ENCODE measurements around the gene COMMD1. TPM values are rescaled to one million over a fixed set of nuclear protein-coding genes. Genes with fewer than 3 reads are reported as not detected.

Gene COMMD1
- total RNA-seq, 1 experiment from 2014 or later, result 31.7 TPM

DNA sequence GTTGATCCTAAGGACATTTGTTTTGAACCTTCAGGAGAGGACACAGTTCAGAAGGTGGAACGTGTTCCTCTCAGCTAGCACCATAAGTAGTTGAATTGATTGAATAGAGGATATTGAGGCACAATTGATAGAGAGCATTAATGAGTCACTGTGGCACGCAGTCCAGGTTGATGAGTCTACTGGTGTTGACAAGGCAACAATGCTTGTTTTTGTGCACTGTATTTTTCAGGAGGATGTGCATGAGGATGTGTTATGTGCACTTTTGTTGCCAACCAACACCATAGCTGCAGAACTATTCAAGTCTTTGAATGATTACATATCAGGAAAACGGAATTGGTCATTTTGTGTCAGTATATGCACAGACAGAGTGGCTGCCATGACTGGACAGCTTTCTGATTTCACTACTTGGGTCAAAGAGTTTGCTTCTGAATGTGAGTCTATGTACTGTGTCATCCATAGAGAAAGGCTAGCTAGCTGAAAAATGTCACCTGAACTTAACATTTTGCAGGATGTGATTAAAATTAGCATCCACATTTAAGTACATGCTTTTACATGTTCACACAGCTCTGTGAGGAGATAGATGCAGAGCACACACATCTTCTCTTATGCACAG lies 150.4 kb downstream of the COMMD1 start:
- intact Hi-C loops (cut with micrococcal nuclease), result no loop called here
- no TSS peak for BruUV-seq (replicated peaks)
- no peaks in the 10 kb centered on the region for H3F3A ChIP-seq (ENCODE audit: low read length, unreplicated experiment)
- H3K36me3 ChIP-seq (ENCODE audit: low read depth, low read length), result no peaks in the 10 kb centered on the region
- H3K4me3 ChIP-seq (ENCODE audit: low read length), result no peak overlapping the region
- DNase-seq, result no peak
- no peak overlapping the region for H3K4me2 ChIP-seq (ENCODE audit: low read length)
- no peaks in the 10 kb centered on the region for H3K9me3 ChIP-seq (ENCODE audit: low read length)
- CTCF ChIA-PET, result no interaction called here
- H3K79me2 ChIP-seq (ENCODE audit: low read length), result no peaks in the 10 kb centered on the region
- no peaks in the 10 kb centered on the region for H3K9me2 ChIP-seq (replicated peaks; ENCODE audit: low read length)
- H3K9ac ChIP-seq (ENCODE audit: low read length), result no peak overlapping the region
- no peaks in the 10 kb centered on the region for H3K4me1 ChIP-seq (ENCODE audit: insufficient read depth, low read length)
- no peak for ATAC-seq
- no peaks in the 10 kb centered on the region for H4K20me1 ChIP-seq (ENCODE audit: low read length)
- no peak overlapping the region for H2AFZ ChIP-seq (ENCODE audit: low read length)
- H3K27me3 ChIP-seq (ENCODE audit: low read length), result no peaks in the 10 kb centered on the region
- no peak for TF ChIP-seq EZH2phosphoT487 (IDR thresholded peaks at IDR 0.05; ENCODE audit: borderline replicate concordance, low read length)
- no peak overlapping the region for H3K27ac ChIP-seq (ENCODE audit: low read length)
- POLR2A ChIA-PET (ENCODE audit: unreplicated experiment), result no interaction called here

DNA sequence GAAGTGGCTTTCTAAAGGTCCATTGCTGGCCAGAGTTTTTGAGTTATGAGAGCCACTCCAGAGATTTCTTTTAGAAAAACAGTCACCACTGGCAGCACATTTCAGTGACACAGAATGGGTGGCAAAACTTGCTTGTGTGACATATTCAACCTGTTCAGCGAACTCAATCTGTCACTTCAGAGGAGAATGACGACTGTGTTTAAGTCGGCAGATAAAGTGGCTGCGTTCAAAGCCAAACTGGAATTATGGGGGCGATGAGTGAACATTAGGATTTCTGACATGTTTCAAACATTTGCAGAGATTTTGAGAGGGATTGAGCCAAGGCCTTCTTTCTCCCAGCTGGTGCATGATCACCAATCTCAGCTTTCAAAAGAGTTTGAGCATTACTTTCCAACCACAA lies 150.9 kb downstream of the COMMD1 start:
- CTCF ChIA-PET, result no interaction called here
- BruUV-seq (replicated peaks), result no TSS peak

DNA sequence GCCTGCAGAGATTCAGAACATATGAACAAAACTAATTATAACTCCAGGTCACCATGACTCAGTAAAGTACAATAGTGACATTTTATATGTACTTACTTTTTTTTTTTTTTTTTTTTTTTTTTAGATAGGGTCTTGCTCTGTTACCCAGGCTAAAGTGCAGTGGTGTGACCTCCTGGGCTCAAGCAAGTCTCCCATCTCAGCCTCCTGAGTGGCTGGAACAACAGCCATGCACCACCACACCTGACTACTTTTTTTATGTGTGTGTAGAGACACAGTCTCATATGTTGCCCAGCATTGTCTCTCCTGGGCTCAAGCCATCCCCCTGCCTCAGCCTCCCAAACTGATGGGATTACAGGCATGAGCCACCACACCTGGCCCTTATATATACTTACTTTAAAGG lies 159.8 kb downstream of the COMMD1 start:
- CTCF ChIA-PET, result interaction anchor here (0.5 kb wide), 1 partner anchor 721 kb away, joined by 3 read pairs; no protein-coding TSS in a partner anchor
- no TSS peak for BruUV-seq (replicated peaks)
- H3K79me2 ChIP-seq (ENCODE audit: low read length), result no peaks in the 10 kb centered on the region

More for the DNA sequence above, 150.9 kb downstream of the COMMD1 start:
- no peak overlapping the region for H3K4me3 ChIP-seq (ENCODE audit: low read length)
- H4K20me1 ChIP-seq (ENCODE audit: low read length), result no peaks in the 10 kb centered on the region
- no peaks in the 10 kb centered on the region for H3K4me1 ChIP-seq (ENCODE audit: insufficient read depth, low read length)
- no peaks in the 10 kb centered on the region for H3K27me3 ChIP-seq (ENCODE audit: low read length)
- H2AFZ ChIP-seq (ENCODE audit: low read length), result no peak overlapping the region
- no peak overlapping the region for H3K4me2 ChIP-seq (ENCODE audit: low read length)
- H3K27ac ChIP-seq (ENCODE audit: low read length), result no peak overlapping the region
- TF ChIP-seq, protein P1, sequence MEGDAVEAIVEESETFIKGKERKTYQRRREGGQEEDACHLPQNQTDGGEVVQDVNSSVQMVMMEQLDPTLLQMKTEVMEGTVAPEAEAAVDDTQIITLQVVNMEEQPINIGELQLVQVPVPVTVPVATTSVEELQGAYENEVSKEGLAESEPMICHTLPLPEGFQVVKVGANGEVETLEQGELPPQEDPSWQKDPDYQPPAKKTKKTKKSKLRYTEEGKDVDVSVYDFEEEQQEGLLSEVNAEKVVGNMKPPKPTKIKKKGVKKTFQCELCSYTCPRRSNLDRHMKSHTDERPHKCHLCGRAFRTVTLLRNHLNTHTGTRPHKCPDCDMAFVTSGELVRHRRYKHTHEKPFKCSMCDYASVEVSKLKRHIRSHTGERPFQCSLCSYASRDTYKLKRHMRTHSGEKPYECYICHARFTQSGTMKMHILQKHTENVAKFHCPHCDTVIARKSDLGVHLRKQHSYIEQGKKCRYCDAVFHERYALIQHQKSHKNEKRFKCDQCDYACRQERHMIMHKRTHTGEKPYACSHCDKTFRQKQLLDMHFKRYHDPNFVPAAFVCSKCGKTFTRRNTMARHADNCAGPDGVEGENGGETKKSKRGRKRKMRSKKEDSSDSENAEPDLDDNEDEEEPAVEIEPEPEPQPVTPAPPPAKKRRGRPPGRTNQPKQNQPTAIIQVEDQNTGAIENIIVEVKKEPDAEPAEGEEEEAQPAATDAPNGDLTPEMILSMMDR (conservative IDR thresholded peaks at IDR 0.05; ENCODE audit: low read depth, low read length), result no peak
- TF ChIP-seq EZH2phosphoT487 (IDR thresholded peaks at IDR 0.05; ENCODE audit: borderline replicate concordance, low read length) (no peak), EZH2 (IDR thresholded peaks at IDR 0.05; ENCODE audit: low read length, unreplicated experiment) (no peak)
- no peaks in the 10 kb centered on the region for H3K9me3 ChIP-seq (ENCODE audit: low read length)
- no peak overlapping the region for H3K9ac ChIP-seq (ENCODE audit: low read length)
- ATAC-seq, result no peak
- H3K79me2 ChIP-seq (ENCODE audit: low read length), result no peaks in the 10 kb centered on the region
- DNase-seq, result no peak
- no peaks in the 10 kb centered on the region for H3K9me2 ChIP-seq (replicated peaks; ENCODE audit: low read length)
- intact Hi-C loops (cut with micrococcal nuclease), result no loop called here
- no peaks in the 10 kb centered on the region for H3K36me3 ChIP-seq (ENCODE audit: low read depth, low read length)
- POLR2A ChIA-PET (ENCODE audit: unreplicated experiment), result no interaction called here
- no peaks in the 10 kb centered on the region for H3F3A ChIP-seq (ENCODE audit: low read length, unreplicated experiment)

More for the DNA sequence above, 159.8 kb downstream of the COMMD1 start:
- Histone ChIP-seq H3F3A (ENCODE audit: low read length, unreplicated experiment) (no peaks in the 10 kb centered on the region), H3K4me3 (ENCODE audit: low read length) (no peak overlapping the region), H3K9me3 (ENCODE audit: low read length) (no peaks in the 10 kb centered on the region), H3K4me1 (ENCODE audit: insufficient read depth, low read length) (no peaks in the 10 kb centered on the region), H3K27ac (ENCODE audit: low read length) (no peak overlapping the region), H3K9me2 (replicated peaks; ENCODE audit: low read length) (no peaks in the 10 kb centered on the region), H3K4me2 (ENCODE audit: low read length) (no peak overlapping the region), H3K27me3 (ENCODE audit: low read length) (no peaks in the 10 kb centered on the region), H3K36me3 (ENCODE audit: low read depth, low read length) (no peaks in the 10 kb centered on the region), H2AFZ (ENCODE audit: low read length) (no peak overlapping the region), H4K20me1 (ENCODE audit: low read length) (no peaks in the 10 kb centered on the region), H3K9ac (ENCODE audit: low read length) (no peak overlapping the region)
- POLR2A ChIA-PET (ENCODE audit: unreplicated experiment), result no interaction called here
- intact Hi-C loops (cut with micrococcal nuclease), result no loop called here
- TF ChIP-seq EZH2phosphoT487 (IDR thresholded peaks at IDR 0.05; ENCODE audit: borderline replicate concordance, low read length) (no peak), EZH2 (IDR thresholded peaks at IDR 0.05; ENCODE audit: low read length, unreplicated experiment) (no peak)
- TF ChIP-seq, protein P1 (conservative IDR thresholded peaks at IDR 0.05; ENCODE audit: low read depth, low read length), result no peak
- no peak for ATAC-seq
- DNase-seq, result no peak

Data from PC-3 (cell line).